HG03521 (cell line): Measurements from ENCODE around the gene ZNF892.
"Not testable (repeated sequence)": the region's sequence is repeated elsewhere in the genome, so short reads cannot be mapped to it uniquely, and the experiment has no call there.

ENCODE experiments used
- ATAC-seq: cut with Tn5 transposase; IDR thresholded peaks from one replicate; pipeline ENCODE4 v1.9.1; 2021; ENCODE audit warnings: mild to moderate bottlenecking, moderate library complexity; ENCODE audit not compliant: unreplicated experiment

The ZNF892 gene

GRCh38 chr2:95220449-95220848 lies 13.1 kb downstream of the ZNF892 start:
- ATAC-seq, result no peak

GRCh38 chr2:95225658-95226057 lies 18.3 kb downstream of the ZNF892 start:
- ATAC-seq, result no peak

- ATAC-seq, result no peak
Measured at GRCh38 chr2:95231723-95232122, 24.4 kb downstream of the ZNF892 start.

DNA sequence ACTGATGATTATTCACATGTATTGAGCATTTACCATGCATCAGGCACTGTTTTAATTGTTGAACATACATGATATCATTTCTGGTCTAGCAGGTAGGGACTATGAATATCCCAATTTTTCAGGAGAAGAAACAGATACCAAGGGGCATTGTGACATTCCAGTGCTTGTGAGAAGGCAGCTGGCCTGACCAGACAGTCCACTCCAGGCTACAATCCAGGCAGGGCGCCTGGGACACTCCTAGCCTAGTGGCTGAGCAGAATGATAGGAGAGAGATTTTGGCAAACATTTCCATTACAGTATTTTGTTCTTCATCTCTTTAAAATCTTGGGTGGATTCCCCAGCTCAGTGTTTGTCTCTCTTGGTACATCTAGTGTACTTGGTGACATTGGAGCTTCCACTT lies 24.9 kb downstream of the ZNF892 start:
- ATAC-seq, result no peak

GRCh38 chr2:95234286-95234785 lies 27.0 kb downstream of the ZNF892 start:
- no peak for ATAC-seq

GRCh38 chr2:95234816-95235215 lies 27.5 kb downstream of the ZNF892 start:
- ATAC-seq, result no peak

DNA sequence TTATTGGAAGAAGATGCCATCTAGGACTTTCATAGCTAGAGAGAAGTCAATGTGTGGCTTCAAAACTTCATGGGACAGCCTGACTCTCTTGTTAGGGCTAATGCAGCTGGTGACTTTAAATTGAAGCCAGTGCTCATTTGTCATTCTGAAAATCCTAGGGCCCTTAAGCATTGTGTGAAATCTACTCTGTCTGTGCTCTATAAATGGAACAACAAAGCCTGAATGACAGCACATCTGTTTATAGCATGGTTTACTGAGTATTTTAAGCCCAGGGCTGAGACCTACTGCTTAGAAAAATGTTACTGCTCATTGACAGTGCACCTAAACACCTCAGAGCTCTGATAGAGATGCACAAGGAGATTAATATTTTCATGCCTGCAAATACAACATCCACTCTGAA lies 30.8 kb downstream of the ZNF892 start:
- no peak for ATAC-seq

DNA sequence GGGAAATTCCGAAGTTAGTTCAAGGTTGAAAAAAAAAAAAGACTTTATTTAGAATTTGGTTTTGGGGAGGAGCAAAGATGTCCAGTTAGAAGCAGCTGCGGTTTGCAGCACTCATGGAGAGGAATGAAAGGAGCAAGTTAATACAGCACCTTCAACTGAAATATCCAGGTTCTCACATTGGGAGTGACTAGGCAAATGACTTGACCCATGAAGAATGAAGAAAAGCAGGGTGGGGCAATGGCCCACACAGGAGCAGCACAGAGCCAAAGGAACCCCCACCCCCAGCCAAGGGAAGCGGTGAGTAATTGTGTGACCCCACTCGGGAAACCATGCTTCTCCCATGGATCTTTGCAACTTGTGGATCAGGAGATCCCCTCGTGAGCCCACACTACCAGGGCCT lies 32.8 kb downstream of the ZNF892 start:
- ATAC-seq, result no peak

DNA sequence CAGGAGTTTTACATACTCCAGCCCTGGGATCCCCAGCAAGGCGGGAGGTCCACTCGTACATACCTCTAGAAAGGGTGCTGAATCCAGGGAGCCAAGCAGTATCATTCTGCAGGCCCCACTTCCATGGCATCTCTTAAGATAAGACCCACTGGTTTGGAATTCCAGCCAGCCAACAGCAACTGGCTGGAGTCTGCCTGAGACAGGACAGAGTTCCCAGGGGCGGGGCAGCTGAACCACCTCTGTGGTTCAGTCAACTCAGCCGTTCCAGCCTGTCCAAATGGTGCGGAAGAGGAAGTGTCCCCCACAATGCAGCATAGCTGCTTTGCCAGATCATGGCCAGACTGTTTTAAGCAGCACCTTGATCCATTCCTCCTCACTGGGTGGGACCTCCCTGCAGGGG lies 33.2 kb downstream of the ZNF892 start:
- no peak for ATAC-seq

- ATAC-seq, result not testable (repeated sequence)
Measured at GRCh38 chr2:95242084-95242483, 34.8 kb downstream of the ZNF892 start.
